PC-3 (cell line): ENCODE data around the gene FILIP1L. TPM values are rescaled to one million over a fixed set of nuclear protein-coding genes. Genes with fewer than 3 reads are reported as not detected.
A peak's percentile ranks its signal among the peaks of the same experiment; 100 is the strongest.

Experiments used
- ATAC-seq: fragments of 200-7000 bp; cut with Tn5 transposase; 2 replicates; pipeline ENCODE4 v1.9.1; 2020; ENCODE audit warnings: mild to moderate bottlenecking, moderate library complexity
- BruUV-seq: library from RNA; stranded (reverse); fragments of 400-500 nt; replicated peaks from 2 replicates; lab custom pipeline; 2021; lab: Mats Ljungman, UMichigan
- CTCF ChIA-PET: fragments of 300-600 bp; sonication (Branson Sonifier 250); formaldehyde crosslinking; loops from one replicate; lab custom pipeline; 2022; ENCODE audit warnings: antibody characterized with exemption; lab: Charles Lee
- POLR2A ChIA-PET: fragments of 300-600 bp; sonication (Branson Sonifier 250); formaldehyde crosslinking; loops from one replicate; lab custom pipeline; 2022; ENCODE audit warnings: antibody characterized with exemption; ENCODE audit not compliant: unreplicated experiment; lab: Charles Lee
- DNase-seq: peaks from one replicate; pipeline ENCODE4 v3.0.0-alpha.2; 2015
- H2AFZ ChIP-seq: fragments of 300-600 bp; sonication (generic); 2 replicates; pipeline ENCODE4 v1.6.0; 2016; ENCODE audit warnings: antibody characterized with exemption, low read length
- H3F3A ChIP-seq: fragments of 300-600 bp; sonication (generic); one replicate; pipeline ENCODE4 v1.6.0; 2017; ENCODE audit warnings: antibody characterized with exemption, low read length, control low read depth, mild to moderate bottlenecking; ENCODE audit not compliant: unreplicated experiment
- H3K27ac ChIP-seq: fragments of 300-600 bp; sonication (generic); 2 replicates; pipeline ENCODE4 v1.5.1; 2016; ENCODE audit warnings: mild to moderate bottlenecking, low read length
- H3K27me3 ChIP-seq: fragments of 300-600 bp; sonication (generic); 2 replicates; pipeline ENCODE4 v1.6.1; 2016; ENCODE audit warnings: low read length, mixed read lengths
- H3K36me3 ChIP-seq: fragments of 300-600 bp; sonication (generic); 2 replicates; pipeline ENCODE4 v1.6.1; 2016; ENCODE audit warnings: low read depth, mixed run types, low read length, mixed read lengths
- H3K4me1 ChIP-seq: fragments of 300-600 bp; sonication (generic); 2 replicates; pipeline ENCODE4 v1.5.1; 2016; ENCODE audit warnings: low read length; ENCODE audit not compliant: insufficient read depth
- H3K4me2 ChIP-seq: fragments of 300-600 bp; sonication (generic); 2 replicates; pipeline ENCODE4 v1.6.0; 2016; ENCODE audit warnings: low read length
- H3K4me3 ChIP-seq: fragments of 300-600 bp; sonication (generic); 2 replicates; pipeline ENCODE4 v1.5.1; 2016; ENCODE audit warnings: mild to moderate bottlenecking, low read length, mixed read lengths
- H3K79me2 ChIP-seq: fragments of 300-600 bp; sonication (generic); 2 replicates; pipeline ENCODE4 v1.6.1; 2017; ENCODE audit warnings: low read length, mixed read lengths
- H3K9ac ChIP-seq: fragments of 300-600 bp; sonication (generic); 2 replicates; pipeline ENCODE4 v1.6.0; 2016; ENCODE audit warnings: mild to moderate bottlenecking, low read length
- H3K9me2 ChIP-seq: fragments of 300-600 bp; sonication (generic); replicated peaks from 2 replicates; pipeline ENCODE4 v1.6.1; 2016; ENCODE audit warnings: mixed run types, low read length, mixed read lengths
- H3K9me3 ChIP-seq: fragments of 300-600 bp; sonication (generic); 2 replicates; pipeline ENCODE4 v1.6.1; 2016; ENCODE audit warnings: low read length, mixed read lengths
- H4K20me1 ChIP-seq: fragments of 300-600 bp; sonication (generic); 2 replicates; pipeline ENCODE4 v1.6.1; 2016; ENCODE audit warnings: low read length, mixed read lengths
- CTCF ChIP-seq: fragments of 300-600 bp; sonication (generic); conservative IDR thresholded peaks from 2 replicates; pipeline ENCODE4 v1.5.1; 2017; ENCODE audit warnings: antibody characterized with exemption, low read depth, mild to moderate bottlenecking, low read length
- EZH2 ChIP-seq: fragments of 300-600 bp; sonication (generic); IDR thresholded peaks from one replicate; pipeline ENCODE4 v1.6.1; 2017; ENCODE audit warnings: antibody characterized with exemption, mild to moderate bottlenecking, low read length; ENCODE audit not compliant: unreplicated experiment
- EZH2phosphoT487 ChIP-seq: fragments of 300-600 bp; sonication (generic); IDR thresholded peaks from 2 replicates; pipeline ENCODE4 v1.6.1; 2018; ENCODE audit warnings: mild to moderate bottlenecking, antibody characterized with exemption, low read length, borderline replicate concordance
- intact Hi-C: fragments of 100-400 bp; cut with micrococcal nuclease; formaldehyde crosslinking; loops from 2 replicates; pipeline ENCODE4 v1.9.0; 2023
- total RNA-seq: library from RNA; depleted of rRNA; stranded (reverse); fragments of >200 nt; gene quantifications from 2 replicates; pipeline ENCODE4 v1.2.3, GENCODE V29; 2014

The FILIP1L gene
- total RNA-seq, 1 experiment from 2014 or later: not detected

DNA sequence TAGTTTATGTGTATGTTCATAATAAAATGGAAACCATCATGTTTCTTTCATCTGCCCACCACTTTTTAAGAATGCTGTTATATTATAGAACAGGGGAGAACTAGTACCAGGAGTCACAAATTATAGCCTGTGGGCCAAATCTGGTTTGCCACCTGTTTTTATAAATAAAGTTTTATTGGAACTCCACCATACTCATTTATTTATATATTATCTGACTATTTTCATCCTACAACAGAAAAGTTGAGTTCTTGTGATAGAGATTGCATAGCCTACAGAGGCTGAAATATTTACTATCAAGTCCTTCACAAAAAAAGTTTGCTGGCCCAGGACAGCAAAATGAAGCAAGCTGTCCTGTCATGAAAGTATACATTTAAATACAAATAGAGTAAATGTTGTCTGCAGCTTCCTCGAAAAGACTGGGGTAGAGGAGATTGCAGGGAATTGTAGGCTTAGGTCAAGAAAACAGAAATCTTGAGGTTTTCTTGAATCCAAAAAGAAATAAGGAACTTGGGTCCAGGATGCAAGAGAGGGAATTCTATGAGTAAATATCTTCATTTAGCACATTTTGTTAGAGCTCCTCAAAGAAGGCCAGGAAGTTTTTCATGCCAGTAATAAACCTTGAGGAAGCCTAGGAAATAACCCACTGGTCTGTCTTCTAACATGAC is 41.1 kb downstream of the FILIP1L start:
- POLR2A ChIA-PET: no interaction called here
- Histone ChIP-seq H3K9me2 (no peaks in the 10 kb centered on the region), H3K27ac (no peak overlapping the region), H3K4me1 (peaks cover 50% of the 10 kb centered on the region), H3K9ac (no peak overlapping the region), H3K9me3 (no peaks in the 10 kb centered on the region), H3K4me2 (no peak overlapping the region), H3F3A (no peaks in the 10 kb centered on the region), H3K36me3 (no peaks in the 10 kb centered on the region), H3K79me2 (no peaks in the 10 kb centered on the region), H3K4me3 (no peak overlapping the region), H4K20me1 (no peaks in the 10 kb centered on the region), H3K27me3 (no peaks in the 10 kb centered on the region), H2AFZ (no peak overlapping the region)
- TF ChIP-seq EZH2 (no peak), EZH2phosphoT487 (no peak), CTCF (no peak)
- no TSS peak for BruUV-seq
- DNase-seq: no peak
- no peak for ATAC-seq
- CTCF ChIA-PET: no interaction called here
- intact Hi-C loops: no loop called here

DNA sequence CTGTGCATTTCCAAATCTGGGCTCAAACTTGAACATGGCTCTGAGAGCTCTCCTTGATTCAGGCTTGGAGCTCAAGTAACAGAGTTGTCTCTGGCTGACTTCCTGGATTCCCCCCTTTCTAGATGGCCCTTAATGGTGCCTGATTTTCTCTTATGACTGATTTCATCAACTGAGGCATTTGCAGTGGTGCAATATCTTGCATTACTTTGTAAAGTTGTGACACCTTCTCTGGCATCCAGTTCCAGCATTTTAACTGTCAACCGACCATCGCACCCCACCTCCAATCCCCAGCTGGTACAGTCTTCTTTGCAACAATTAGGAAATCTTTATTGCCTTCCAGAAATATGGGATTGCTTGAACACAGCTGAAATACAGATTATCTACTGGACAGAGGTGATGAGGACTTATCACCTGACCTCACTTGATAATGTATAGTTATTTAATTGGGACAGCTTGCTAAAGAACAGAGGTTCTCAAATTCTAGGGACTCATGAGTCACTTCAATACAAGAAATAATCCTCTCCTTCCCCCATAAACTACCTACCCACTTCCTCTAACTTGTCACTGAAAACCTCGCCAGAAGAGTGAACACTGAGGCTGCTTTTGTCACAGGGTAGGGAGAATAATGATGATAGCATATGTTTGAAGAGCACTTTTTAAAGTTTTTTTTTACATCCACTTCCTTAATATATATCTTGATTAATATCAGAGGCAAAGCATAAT is 41.8 kb downstream of the FILIP1L start:
- Histone ChIP-seq H3F3A (no peaks in the 10 kb centered on the region), H3K9me2 (no peaks in the 10 kb centered on the region), H3K4me2 (no peak overlapping the region), H3K9me3 (no peaks in the 10 kb centered on the region), H2AFZ (no peak overlapping the region), H3K9ac (no peak overlapping the region), H3K4me1 (peaks cover 50% of the 10 kb centered on the region), H3K27me3 (no peaks in the 10 kb centered on the region), H3K27ac (no peak overlapping the region), H3K36me3 (no peaks in the 10 kb centered on the region), H4K20me1 (no peaks in the 10 kb centered on the region), H3K4me3 (no peak overlapping the region), H3K79me2 (no peaks in the 10 kb centered on the region)
- DNase-seq (peak; percentile 54), ATAC-seq (peak; percentile 9; the same call in 1 of the 2 replicates)
- intact Hi-C loops: no loop called here
- POLR2A ChIA-PET: no interaction called here
- TF ChIP-seq EZH2 (no peak), EZH2phosphoT487 (no peak), CTCF (no peak)
- CTCF ChIA-PET: interaction anchor here (0.5 to 1.2 kb wide), 2 partner anchors 113 to 182 kb away, joined by 3 to 4 read pairs; no protein-coding TSS in a partner anchor
- BruUV-seq: no TSS peak
